Inflammatory macrophage treated with lipopolysaccharide for 1 hour (primary cell): ENCODE measurements around the gene TSC1.

ENCODE experiments used
- DNase-seq, 2 donors: peaks; one replicate each; pipeline ENCODE4 v3.0.0-alpha.2; 2020 to 2022

TSC1 gene

DNA sequence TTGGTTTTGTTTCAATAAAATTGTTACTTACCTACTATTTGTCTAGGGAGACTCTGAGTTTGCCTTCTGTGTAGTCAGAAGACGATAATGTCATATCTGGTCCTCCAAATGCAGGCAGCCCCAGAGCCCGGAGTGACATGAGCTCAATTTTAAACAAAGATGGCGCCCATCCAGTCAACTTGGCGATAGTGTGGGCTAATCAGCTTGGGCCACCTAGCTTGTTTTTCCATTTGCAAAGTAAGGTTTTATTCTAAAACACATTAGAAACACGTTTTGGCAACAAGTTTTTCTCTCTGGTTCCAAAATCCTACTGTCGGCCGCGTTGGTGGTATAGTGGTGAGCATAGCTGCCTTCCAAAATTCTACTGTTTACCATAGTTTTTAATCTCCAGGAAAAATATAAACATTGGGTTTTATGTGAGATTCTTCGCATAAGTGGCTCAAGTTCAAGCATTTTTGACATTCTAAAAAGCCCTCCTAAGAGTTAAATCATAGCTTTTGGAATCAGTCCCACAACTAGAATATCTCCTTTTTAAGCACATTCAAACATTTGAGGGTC, 13.2 kb downstream of the TSC1 start:
- DNase-seq: no peak

DNA sequence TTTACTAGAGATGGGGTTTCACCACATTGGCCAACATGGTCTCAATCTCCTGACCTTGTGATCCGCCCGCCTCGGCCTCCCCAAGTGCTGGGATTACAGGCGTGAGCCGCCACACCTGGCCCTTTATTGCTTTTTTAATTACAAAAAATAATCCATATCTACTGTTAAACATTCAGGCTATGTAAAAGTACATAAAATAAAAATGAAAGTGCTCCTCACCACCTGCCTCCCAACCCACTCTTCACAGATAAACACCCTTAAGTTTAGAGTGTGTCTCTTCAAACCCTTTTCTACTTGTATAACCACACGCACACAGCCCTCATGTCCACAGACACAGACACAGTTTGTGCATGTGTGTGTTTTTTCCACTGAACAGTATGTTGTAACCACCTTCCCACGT, 16.7 kb downstream of the TSC1 start:
- no peak for DNase-seq

DNA sequence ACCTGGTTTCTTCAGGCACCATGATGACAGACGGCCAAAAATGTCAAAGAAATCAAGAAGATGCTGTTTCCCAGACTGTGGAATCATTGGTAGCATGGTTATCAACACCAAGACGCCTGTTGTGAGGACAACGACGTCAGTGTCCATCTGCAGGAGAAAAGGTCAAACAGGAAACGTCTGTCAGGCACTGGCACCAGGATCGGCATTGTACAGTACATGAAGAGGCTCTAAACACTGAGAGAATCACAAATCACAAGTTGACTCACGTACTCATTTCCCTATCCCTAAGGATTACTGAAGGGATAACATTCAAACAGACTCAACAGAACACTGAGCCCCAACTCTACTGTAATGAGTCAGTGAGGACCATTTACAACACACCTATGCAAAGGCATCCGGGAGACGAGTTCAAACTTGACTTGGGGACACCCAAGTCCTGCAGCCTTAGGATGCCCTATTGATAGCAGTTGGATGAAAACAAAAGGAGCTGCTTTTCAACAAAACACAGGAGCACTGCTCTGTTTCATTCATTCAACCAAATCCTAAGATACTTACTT, 21.0 kb downstream of the TSC1 start:
- DNase-seq: no peak

DNA sequence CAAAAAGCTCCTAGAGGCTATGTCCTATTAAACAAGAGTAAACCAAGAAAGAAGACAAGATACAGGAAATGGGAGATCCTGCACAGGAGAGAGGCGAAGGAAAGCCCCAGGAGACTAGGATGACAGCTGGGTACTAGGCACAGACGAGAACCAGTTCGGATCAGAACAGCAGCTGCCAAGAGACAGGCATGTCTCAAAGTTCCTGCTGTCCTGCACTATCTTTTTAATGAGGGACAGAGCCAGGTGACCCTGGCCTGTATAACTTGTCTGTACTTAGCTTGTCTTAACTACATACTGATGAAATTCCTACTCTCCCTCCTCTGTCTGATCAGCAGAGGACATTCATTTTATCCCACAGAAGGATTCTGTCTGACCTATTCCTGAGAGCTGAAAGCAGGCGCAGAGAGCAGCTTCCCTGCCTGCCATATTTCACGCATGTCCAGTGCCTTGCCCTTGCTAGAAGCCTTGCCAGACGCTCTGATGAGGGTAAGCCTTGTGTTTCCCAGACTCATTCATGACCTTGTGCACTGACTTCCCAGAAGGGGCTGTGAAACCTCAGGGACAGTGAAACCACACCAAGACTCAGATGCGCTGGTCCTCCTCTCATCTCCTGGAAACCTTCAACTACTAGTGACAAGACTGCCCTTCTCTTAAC, 24.7 kb downstream of the TSC1 start:
- no peak for DNase-seq

DNA sequence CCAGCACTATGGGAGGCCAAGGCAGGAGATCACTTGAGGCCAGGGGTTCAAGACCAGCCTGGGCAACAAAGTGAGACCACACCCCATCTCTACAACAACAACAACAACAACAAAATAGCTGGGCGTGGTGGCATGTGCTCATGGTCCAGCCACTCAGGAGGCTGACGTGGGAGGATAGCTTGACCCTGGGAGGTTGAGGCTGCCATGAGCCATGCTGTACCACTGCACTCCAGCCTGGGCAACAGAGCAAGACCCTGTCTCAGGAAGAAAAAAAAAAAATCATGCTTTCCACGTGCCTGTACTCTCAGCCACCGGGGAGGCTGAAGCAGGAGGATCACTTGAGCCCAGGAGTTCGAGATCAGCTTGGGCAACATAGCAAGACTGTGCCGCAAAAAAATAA, 29.5 kb downstream of the TSC1 start:
- no peak for DNase-seq

DNA sequence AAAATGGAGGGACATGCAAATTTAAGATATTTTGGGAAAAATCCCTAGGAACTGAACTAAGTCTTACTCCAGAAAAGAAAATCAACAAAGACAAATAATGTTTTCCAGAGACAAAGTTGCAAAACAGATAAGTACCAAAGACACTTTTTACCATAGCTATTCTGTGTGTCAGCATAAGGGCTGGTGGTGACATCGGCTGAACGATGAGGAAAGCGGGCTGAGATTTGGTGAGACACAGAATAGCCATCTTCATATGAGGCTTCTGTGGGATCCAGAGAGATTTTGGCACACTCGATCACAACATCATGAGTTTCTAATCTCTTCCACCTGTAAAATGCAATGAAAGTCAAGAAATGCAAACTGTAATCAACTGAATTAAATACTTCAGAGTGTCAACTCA, 32.3 kb downstream of the TSC1 start:
- no peak for DNase-seq

DNA sequence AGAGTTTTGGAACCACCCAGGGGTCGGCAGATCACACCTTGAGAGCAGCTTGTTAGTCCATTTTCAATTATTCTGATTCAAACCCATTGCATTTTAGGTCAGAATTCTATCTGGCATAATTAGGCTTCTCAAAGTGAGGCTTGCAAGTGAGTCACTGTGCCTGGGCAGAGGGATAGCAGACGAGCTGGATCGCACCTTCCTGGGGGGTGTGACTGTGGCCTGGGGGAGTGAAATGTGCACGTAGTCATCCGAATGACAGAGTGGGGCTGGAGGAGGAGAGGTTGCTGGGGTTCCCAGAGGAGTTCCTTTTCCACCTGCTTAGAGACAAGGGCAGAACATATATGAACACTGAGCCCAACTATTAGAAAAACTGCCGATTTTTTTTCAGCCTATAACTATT, 34.0 kb downstream of the TSC1 start:
- no peak for DNase-seq

DNA sequence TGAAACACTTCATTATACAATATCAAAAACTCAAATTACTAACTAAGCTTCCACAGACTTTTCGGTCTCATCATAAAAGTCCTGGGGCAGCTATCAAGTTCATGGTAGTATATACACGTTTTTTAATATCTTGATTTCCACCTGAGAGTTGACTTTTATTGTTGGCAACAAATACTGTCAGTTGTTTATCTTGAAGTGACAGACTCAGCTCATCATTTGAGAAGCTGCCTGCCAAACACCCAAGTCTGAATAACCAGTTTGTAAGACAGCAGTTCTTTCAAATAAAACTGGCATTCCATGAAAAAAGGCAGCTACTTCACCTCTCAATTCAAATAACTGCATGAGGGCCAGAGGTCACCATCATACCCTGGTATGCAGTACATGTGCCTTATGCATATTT, 35.1 kb downstream of the TSC1 start:
- DNase-seq: no peak

DNA sequence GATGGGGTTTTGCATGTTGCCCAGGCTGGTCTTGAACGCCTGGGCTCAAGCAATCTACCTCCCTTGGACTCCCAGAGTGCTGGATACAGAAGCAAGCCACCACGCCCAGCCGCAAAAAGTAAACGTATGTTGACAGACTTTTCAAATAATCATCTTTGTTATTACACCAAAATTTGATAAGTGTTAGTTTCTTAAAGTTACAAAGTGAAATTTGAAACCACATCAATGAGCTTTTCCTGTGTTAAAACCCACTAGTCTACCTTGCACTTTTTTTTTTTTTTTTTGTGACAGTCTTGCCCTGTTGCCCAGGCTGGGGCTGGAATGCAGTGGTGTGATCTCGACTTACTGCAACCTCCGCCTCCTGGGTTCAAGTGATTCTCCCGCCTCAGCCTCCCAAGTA, 35.8 kb downstream of the TSC1 start:
- DNase-seq: no peak

DNA sequence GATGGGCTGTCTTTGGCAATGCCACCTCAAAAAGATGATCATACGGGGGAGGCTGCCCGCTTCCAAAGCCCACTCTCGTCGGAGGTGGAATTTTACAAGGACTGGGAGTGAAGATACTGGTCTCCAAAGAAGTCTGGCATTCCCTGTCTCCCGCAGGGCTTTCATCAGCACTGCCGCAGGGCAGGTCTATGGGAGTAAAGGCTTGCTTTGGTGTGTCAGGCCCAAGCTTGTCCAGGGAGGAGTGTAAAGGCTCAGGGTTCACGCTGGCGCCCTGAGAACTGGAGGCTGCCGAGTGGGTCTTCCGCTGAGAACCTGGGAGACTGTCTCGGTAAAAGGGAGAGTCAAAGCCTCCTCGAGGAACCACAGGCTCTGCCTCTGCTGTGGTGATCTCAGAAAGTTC, 38.7 kb downstream of the TSC1 start:
- DNase-seq: no peak

DNA sequence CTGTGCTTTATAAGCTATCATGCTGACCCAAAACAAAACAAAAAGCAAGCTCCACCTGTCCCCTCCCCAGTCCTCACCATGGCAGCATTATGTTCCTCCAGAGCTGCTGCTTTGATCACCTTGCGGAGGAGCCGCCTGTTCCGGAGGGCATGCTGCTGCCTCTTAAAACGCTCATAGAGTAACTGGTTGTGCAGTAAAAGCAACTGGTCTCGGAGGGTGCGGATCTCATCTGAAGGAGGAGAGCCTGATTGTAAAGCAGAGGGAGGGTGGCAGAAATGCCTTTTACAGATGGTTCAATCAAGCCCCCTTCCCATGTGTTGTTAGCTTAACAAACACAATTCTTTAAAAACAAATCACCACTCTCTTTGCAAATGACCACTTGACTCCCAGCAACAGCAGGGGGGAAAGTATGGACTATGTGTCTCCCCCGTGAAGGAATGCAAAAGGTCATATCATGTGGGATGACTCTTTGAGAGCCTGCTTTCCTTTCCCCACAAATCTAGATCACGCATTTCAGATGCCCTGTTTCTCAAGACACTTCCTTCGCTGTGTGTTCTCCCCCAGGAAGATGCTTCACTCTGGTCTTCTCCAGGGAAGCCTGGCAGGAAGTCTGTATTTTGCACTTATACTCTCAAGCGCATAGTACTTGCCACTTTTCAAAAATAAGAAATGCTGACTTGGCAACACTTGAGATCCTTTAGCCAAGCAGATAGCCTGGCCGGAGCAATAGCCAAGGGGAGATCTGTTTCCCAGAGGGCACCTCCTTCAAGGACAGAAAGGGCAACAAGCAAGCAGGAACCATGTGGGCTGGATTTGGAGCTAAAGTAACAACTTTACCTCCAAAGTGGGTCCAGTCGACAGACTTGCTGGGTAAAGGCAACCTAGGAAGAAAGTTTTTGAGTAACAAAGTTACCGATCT, 40.6 kb downstream of the TSC1 start:
- DNase-seq: no peak

DNA sequence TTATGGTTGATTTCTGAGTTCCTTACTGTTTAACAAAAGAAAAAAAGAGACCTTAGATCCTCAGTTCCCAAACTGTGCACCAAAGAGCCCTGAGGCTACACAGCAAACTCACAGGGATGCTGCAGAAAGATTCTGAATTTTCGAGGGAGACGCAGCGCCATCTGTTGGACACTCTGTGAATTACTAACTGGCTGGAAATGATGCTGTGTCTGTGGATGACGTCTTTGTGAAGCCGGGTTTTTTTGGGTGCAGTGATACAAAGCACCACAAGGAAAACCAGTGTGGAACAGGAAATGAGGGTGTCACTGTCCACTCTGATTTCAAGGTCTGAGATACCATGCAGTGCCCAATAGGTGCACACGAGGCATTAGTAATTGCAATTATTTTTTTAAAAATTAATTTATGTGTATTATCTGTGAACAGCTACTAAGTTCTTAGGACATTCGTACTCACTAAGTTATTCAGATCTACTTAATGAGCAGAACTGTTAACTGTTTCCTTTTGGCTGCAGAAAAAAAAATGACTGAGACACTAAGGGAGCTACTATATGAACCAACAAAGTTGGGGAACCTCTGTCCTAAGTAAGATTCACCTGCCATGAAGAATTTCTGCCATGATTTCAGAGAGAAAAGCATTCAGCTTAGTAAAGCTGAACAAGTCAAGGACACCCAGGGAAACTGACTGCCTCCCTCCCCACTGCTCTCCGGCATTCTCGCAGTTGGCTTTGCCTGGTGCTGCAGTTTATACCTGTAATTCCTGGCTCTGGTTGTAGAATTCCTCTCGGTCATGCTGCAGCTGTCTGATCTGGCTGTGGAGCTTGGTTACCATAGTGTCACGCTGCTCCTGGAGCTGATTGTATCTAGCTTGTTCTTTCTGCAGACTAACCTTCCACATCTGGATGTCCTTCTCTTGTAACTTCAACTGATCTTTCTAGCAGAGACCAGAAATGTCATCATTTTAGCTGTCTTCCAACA, 42.3 kb downstream of the TSC1 start:
- peak; percentile 76 to 95 for DNase-seq

DNA sequence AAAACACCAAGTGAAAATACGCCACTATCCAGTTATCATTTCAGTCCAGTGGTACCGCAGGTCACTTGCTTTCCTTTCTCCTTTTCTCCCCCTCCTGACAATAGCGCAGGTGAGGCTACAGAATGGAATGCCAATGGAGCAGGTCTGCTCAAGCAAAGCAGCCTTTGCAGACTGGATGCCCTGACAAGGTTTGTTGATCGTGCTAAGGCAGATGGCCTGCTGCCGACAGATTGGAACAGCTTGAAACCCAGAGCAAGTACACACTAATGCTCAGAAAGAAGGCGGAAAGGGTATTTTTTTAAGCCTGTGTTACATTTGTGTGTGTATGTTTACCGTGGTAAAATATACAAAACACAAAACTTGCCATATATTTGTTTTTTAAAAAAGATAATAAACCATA, 46.4 kb downstream of the TSC1 start:
- DNase-seq: no peak

DNA sequence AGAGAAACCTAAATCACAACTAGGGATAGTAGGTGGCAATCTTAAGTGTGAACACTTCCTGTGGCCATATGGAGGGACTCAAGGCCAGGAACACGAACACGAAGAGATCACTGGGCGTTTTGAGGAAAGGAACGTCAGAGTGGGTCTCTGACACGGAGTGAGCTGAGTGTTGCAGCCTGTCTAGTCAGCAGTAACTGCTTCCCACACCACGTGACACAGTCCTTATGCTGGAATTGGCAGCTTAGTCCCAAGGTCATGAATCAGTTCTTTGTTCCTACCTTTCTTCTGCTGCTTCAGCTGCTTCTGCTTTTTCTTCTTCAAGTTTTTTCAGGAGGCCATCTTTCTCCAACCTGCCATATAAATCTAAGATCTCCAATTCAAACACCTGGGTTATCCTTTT, 47.5 kb downstream of the TSC1 start:
- DNase-seq: peak in 1 of 2 donors; percentile 25

DNA sequence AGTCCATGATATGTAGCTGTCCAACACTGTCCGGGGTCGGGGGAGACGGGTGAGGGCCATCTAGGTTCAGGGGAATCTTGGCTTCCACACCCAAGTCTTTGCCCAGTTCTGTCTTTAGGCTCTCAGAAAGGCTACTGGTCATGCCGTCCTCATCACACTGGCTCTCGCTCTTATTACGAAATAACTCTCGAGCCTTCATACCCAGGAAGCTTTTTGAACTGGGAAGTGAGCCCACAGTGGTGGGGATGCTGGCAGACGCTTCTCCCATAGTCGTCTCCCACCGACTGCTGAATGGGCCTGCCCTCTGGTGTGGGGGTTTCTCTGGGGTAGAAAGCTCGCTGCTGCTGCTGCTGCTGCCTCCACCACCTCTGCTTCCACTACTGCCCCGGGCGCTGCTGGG, 48.2 kb downstream of the TSC1 start:
- DNase-seq: no peak

DNA sequence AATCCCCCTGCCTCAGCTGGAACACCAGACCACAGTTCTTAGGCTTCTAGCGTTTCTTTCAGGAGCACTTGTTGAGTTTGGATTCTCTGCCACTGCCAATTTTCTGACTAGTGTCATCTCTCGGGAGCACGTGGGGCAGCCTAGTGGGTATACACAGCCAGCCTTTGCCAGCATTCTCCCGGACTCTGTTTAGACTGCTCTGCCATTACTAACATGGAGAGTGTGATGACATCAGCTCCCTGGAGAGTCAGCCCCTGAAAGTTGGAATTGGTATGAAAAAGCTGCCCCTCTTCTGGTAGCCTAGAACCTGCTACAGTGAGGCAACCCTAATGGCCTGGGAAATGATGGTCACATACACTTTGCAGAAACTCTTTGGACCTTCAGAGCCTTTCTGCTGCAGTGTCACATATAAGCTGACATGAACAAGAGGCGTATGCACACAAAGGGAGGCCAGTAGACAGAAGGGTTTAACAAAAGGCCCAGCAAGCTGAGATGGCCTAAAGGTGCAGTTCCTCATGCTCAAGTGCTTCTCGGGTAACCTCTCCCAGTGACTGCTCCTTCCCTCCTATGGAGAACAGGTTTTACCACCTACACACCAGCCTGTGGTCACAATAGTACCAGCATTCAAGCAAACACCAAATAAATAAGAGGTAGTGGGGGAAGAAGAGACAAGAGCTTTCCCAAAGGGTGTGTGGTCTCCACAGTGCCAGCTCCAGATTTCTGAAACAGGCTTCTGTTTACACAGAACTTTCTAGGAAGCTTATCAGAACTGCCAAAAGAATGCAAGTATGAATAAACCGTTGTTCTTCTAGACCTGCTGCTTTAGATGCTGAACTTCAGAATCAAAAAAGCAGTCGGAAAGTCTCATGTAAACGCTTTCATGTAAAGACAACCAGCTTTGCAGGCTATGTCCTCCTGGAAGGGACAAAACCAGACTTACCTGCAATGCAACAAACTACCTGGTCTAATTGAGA, 49.3 kb downstream of the TSC1 start:
- DNase-seq: no peak

DNA sequence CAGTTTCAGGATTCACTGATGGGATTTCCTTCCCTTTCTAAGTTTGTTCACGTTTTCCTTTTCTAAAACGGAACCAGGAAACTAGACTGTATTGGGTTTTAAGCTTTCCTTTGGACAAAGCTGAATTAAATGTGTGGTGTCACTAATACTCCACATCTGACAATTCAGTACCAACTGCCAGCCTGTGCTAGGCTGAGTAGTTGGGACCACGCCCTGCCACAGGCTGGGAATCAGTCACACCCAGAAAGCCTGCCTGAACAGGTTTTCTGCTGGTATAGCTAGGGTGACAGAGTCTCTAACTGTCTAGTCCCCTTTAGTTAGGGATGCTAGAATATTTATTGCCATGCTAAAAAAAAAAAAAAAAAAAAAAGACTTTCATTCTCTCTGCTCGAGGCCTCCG, 50.1 kb downstream of the TSC1 start:
- no peak for DNase-seq

DNA sequence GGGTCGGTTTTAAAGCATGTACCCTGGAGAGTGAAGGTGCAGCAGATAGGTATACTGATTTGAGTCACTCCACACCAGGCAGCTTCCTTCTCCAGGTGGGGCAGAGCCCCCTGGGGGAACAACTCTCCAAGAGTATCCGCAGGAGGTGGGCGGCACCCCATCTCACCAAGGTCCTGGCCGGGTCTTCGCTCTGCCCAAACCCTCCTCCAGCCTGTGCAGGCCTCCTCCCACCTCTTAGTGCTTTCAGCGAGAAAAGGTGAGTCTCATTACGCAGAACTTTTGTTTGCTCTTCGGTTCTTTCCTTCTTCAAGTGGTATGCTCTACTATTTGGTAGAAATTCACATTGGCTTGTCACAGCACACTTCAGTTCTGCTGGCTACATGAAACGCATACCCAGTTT, 52.0 kb downstream of the TSC1 start:
- DNase-seq: no peak

DNA sequence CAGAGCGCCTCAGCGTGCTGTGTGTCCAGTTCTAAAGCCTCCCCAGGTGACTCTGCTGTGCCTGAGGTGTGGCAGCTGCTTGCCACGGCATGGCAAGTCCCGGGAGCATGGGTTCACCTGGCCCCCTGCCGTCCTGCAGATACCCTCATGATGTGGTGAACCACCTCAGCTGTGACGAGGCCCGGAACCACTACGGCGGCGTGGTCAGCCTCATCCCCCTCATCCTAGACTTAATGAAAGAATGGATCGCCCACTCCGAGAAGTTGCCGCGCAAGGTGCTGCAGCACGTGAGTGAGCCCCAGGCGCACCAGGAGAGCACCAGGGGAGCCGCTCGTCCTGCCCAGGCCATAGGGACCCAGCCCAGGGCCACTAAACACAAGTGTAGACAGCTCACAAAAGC, 56.3 kb downstream of the TSC1 start:
- DNase-seq: no peak

DNA sequence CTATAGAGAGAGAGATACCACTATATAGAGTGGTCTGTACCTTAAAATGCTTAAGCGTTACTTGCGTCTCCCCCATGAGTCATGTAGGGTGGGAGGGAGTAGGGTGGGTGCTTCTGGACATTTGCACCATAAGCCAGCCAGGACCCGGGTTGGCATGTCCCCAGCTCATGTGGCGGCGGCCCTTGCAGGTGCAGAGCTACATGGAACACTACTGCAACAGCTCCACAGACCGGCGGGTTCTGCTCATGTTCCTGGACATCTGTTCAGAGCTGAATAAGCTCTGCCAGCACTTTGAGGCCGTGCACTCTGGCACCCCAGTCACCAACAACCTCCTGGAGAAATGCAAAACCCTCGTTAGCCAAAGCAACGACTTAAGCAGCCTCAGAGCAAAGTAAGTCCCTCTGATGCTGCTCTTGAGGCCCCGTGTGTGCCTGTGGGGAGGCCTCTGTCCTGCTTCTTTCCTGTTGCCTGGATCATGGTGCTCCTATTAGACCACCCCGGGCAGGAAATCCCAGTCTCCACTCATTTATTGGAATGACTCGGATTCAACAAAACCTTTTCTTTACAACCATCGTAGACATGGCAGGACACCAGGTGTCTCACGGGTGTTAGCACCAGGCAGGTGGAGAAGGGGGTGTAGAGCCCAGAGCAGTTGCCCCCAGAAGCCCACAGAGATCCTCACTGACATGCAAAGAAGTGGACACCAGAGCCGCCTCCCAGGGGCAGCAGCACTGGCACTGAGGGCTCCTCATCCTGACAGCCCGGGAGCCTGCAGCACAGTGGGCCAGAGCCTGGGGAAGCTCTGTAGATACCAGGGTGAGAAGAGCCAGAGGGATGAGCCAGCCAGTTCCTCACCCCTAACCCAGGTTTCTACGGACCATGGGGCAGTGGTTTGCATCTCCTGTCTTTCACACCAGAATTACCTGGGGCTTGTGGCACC, 57.0 kb downstream of the TSC1 start:
- no peak for DNase-seq
